ENCODE data around the gene TMEM106A. TPM values are rescaled to one million over a fixed set of nuclear protein-coding genes. Genes with fewer than 3 reads are reported as not detected.

TMEM106A gene
- total and polyA plus RNA-seq, 2 of the 13 experiments (the other 11 are each of a cell fraction or from before 2014, with no cell fraction given) = 16.9 to 35.9 TPM

DNA sequence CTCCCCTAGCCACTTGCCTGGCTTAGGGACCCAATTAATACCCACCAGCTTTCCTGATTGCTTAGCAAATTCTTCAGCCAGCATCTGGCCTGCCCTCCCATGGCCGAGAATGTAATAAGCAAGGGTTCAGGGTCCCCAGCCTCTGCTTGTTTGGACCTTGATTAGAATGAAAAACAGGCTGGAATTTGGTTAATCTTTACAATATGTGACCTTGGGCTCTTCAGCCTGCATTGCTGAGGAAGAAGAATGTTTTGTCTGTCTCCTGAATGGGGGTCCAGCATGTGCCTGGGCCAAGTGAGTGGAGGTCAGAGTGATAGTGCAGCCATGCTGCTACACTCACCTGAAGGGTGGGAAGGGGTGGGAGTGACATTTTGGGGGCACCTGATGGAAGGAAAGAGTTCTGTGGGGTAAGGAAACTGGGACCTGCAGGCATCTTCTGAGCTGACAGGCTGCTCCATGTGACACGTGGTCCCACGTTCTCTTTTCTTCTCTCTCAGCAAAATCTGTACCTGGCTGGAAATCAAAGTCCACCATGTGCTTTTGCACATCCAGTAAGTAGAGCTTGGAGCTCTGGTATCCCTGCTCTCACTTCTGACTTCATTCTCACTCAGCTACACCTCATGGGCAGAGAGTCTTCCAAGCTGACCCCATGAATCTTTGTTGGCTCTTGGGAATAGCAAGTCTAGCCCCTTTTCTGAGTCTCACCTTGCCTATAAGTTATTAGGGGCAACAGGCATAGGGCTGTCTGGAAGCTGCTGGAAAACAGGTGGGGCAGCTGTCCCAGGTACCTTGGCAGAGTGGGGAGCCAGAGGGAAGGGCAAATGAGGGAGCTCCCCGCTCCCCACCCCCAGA is 5.3 kb downstream of the TMEM106A start (continued):
- TF ChIP-seq MED8 (CRISPR knock-in tag; IDR thresholded peaks at IDR 0.05; ENCODE audit: insufficient replicate concordance) (no peak), MIER3 (CRISPR knock-in tag; IDR thresholded peaks at IDR 0.05; ENCODE audit: borderline replicate concordance) (no peak; the same call in none of the 2 replicates), CBFB (CRISPR knock-in tag; IDR thresholded peaks at IDR 0.05) (peak; percentile 25; the same call in 1 of the 2 replicates), RFX5 (IDR thresholded peaks at IDR 0.05; ENCODE audit: low read depth, low read length) (no peak), SCMH1 (CRISPR knock-in tag; IDR thresholded peaks at IDR 0.05; ENCODE audit: borderline replicate concordance) (no peak), ATF7-NPFF (CRISPR knock-in tag; IDR thresholded peaks at IDR 0.05; ENCODE audit: low read depth) (0 out of 2 replicates have a peak, but pooled peaks have one; percentile 22)
- TF ChIP-seq, protein P1, sequence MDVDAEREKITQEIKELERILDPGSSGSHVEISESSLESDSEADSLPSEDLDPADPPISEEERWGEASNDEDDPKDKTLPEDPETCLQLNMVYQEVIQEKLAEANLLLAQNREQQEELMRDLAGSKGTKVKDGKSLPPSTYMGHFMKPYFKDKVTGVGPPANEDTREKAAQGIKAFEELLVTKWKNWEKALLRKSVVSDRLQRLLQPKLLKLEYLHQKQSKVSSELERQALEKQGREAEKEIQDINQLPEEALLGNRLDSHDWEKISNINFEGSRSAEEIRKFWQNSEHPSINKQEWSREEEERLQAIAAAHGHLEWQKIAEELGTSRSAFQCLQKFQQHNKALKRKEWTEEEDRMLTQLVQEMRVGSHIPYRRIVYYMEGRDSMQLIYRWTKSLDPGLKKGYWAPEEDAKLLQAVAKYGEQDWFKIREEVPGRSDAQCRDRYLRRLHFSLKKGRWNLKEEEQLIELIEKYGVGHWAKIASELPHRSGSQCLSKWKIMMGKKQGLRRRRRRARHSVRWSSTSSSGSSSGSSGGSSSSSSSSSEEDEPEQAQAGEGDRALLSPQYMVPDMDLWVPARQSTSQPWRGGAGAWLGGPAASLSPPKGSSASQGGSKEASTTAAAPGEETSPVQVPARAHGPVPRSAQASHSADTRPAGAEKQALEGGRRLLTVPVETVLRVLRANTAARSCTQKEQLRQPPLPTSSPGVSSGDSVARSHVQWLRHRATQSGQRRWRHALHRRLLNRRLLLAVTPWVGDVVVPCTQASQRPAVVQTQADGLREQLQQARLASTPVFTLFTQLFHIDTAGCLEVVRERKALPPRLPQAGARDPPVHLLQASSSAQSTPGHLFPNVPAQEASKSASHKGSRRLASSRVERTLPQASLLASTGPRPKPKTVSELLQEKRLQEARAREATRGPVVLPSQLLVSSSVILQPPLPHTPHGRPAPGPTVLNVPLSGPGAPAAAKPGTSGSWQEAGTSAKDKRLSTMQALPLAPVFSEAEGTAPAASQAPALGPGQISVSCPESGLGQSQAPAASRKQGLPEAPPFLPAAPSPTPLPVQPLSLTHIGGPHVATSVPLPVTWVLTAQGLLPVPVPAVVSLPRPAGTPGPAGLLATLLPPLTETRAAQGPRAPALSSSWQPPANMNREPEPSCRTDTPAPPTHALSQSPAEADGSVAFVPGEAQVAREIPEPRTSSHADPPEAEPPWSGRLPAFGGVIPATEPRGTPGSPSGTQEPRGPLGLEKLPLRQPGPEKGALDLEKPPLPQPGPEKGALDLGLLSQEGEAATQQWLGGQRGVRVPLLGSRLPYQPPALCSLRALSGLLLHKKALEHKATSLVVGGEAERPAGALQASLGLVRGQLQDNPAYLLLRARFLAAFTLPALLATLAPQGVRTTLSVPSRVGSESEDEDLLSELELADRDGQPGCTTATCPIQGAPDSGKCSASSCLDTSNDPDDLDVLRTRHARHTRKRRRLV (CRISPR knock-in tag; IDR thresholded peaks at IDR 0.05) = peak; percentile 86; the same call in 1 of the 2 replicates
- TF ChIP-seq, protein P2, sequence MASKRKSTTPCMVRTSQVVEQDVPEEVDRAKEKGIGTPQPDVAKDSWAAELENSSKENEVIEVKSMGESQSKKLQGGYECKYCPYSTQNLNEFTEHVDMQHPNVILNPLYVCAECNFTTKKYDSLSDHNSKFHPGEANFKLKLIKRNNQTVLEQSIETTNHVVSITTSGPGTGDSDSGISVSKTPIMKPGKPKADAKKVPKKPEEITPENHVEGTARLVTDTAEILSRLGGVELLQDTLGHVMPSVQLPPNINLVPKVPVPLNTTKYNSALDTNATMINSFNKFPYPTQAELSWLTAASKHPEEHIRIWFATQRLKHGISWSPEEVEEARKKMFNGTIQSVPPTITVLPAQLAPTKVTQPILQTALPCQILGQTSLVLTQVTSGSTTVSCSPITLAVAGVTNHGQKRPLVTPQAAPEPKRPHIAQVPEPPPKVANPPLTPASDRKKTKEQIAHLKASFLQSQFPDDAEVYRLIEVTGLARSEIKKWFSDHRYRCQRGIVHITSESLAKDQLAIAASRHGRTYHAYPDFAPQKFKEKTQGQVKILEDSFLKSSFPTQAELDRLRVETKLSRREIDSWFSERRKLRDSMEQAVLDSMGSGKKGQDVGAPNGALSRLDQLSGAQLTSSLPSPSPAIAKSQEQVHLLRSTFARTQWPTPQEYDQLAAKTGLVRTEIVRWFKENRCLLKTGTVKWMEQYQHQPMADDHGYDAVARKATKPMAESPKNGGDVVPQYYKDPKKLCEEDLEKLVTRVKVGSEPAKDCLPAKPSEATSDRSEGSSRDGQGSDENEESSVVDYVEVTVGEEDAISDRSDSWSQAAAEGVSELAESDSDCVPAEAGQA (IDR thresholded peaks at IDR 0.05; ENCODE audit: low read depth) = no peak
- TF ChIP-seq, protein P2 (CRISPR knock-in tag; IDR thresholded peaks at IDR 0.05; ENCODE audit: borderline replicate concordance) = no peak
- TF ChIP-seq, protein P3, sequence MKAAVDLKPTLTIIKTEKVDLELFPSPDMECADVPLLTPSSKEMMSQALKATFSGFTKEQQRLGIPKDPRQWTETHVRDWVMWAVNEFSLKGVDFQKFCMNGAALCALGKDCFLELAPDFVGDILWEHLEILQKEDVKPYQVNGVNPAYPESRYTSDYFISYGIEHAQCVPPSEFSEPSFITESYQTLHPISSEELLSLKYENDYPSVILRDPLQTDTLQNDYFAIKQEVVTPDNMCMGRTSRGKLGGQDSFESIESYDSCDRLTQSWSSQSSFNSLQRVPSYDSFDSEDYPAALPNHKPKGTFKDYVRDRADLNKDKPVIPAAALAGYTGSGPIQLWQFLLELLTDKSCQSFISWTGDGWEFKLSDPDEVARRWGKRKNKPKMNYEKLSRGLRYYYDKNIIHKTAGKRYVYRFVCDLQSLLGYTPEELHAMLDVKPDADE (CRISPR knock-in tag; IDR thresholded peaks at IDR 0.05) = no peak
- TF ChIP-seq, protein P4, sequence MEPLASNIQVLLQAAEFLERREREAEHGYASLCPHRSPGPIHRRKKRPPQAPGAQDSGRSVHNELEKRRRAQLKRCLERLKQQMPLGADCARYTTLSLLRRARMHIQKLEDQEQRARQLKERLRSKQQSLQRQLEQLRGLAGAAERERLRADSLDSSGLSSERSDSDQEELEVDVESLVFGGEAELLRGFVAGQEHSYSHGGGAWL (CRISPR knock-in tag; IDR thresholded peaks at IDR 0.05) = peak; percentile 85

Measured in HepG2 (cell line).